HPDE6-E6E7 (cell line): ENCODE data around the gene ASF1B.
A peak's percentile ranks its signal among the peaks of the same experiment; 100 is the strongest.

Experiments used
- DNase-seq: peaks from one replicate; pipeline ENCODE4 v3.0.0; 2011; ENCODE audit warnings: missing footprints; ENCODE audit errors: extremely low spot score

ASF1B gene

GRCh38 chr19:14088634-14089411 is 47.6 kb downstream of the ASF1B start:
- no peak for DNase-seq

- DNase-seq: no peak
Observed at GRCh38 chr19:14086098-14086497, 50.3 kb downstream of the ASF1B start.

- DNase-seq: no peak
Observed at GRCh38 chr19:14085309-14085995, 50.9 kb downstream of the ASF1B start, which contains the start of gene C19orf67. C19orf67 (minus strand) TSS chr19:14085783; CDS start chr19:14085627, 156 bp downstream.

DNA sequence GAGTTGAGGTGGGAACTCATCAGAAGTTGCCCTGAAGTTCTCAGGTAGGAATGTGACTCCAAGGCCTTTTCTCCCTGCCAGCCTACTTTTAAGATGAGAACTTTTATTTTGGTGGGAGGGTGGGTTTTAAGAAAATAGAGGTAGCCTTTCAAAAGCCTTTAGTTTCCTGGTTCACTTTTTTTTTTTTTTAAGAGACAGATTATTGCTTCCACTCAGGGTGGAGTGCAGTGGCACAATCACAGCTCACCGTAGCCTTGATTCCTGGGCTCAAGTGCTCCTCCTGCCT is 53.8 kb downstream of the ASF1B start:
- DNase-seq: no peak

GRCh38 chr19:14081797-14082674 is 54.4 kb downstream of the ASF1B start:
- DNase-seq: no peak

- peak; percentile 97 for DNase-seq
Observed at GRCh38 chr19:14080887-14081796, 55.2 kb downstream of the ASF1B start.

DNA sequence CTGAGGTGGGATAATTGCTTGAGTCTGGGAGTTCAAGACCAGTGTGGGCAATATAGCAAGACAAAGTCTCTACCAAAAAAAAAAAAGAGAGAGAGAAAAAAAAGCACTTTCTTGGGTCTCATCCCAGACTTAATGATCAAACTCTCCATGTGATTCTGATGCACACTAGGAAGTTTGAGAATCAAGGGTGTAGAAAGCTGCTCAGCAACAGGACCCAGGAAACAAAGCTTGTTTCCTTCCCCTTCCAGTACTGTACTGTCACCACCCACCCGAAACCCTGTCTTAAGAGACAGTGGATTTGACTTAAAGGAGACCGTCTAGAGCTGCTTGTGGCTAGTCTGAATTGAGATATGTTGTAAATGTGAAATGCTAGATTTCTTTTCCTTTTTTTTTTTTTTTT is 58.0 kb downstream of the ASF1B start:
- no peak for DNase-seq

DNA sequence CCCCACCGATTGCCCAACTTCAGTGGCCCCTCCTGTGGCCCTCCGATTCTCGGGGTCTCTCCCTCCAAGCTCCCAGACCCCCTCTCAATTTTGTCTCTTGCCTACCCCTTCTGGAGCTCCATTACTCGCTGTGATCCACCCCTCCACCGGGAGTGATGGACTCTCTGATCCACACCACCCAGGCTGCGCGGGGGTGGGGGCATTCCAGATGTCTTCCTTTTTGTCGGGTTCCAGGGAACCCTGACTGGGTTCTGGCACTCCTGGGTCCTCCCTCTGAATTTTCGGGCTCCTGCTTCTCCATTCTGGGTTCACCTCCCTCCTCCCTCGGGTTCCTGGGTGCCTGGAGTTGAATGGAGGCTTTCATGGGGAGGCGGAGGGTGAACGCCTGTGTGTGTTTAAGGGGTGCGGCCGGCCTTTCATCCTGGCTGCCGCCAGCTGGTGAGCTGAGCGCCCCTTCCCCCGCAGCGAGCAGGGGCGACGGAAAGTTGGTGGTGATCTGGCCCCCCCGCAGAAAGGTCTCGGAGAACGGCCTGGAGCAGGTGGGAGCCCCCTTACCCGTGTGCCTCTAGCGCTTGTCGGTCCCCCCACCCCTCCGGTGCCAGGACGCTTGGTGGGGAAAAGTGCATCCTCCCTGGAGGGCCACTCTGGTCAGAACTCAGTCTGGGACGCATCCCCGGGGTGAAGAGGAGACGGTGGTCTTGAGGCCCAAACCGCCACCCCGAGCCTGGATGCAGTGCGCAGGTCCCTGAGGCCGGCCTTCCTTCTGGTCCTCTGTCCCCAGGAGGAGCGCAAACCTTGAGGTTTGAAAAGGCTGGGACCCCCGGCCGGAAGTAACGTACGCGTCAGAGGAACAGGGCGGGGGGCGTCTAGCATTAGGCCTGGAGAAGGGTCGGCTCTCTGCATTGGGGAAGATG is 62.2 kb downstream of the ASF1B start:
- DNase-seq: no peak

DNA sequence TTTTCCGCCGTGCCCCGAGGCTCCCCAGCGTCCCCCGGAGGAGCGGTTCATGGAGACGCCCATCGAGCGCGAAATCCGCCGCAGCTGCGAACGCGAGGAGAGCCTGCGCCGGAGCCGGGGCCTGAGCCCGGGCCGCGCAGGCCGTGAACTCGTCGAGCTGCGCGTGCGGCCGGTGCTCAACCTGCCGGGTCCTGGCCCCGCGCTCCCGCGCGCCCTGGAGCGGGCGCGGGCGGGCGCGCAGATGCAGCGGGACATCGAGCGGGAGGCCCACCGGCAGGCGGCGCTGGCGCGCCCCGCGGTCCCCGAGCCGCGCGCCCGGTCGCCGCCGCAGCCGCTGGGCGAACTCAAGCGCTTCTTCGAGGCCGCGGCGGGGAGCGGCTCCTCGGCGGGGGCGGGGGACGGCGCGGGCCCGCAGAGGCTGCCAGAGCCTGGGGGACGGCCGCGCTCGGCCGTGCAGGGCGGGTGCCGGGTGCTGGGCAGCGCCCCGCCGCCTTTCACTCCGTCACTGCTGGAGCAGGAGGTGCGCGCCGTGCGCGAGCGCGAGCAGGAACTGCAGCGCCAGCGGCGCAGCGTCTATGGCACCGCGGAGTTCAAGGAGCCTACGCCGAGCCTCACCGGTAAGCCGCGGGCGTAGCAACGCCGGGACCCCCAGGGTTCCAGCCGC is 63.0 kb downstream of the ASF1B start:
- DNase-seq: no peak

DNA sequence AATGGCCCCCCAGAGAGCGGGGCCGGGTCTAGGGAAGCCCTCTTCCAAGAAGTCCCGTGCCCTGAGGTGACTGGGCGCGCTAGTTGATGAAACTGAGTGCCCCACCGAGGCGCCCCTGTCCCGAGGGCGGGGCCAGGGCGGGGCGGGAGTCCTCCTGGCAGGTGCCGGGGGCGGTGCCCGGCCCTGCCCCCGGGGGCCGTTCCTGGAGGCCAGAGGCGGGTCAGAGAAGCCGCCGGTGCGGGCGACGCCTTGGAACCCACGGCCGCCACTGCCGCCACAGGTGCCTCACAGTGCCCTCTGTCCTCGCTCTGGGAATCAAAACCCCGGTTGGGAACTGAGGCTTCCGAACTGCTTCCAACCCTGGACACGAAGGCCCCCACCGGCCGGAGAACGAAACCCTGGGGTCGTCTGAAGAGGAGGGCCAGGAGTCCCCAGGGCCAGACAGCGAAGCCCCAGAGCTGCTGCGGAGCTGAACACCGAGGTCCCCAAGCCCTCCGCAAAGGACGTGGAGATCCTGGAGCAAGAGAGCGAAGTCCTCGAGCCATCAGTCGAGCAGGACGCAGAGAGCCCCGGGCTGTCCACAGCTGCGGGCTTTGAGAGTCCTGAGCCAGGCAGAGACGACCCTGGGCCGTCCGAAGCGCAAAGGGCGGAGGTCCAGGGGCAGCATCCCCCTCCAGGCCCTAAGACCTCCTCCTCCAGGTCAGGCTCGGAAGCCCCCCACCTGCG is 63.7 kb downstream of the ASF1B start, which contains the start of gene MISP3:
Gene MISP3 (plus strand): TSS at position 252 of the 726 bp plus-strand sequence. CDS start 524 bp downstream, outside the sequence.
- DNase-seq: no peak

- no peak for DNase-seq
Observed at GRCh38 chr19:14070268-14071050, 65.9 kb downstream of the ASF1B start.
